Kidney (tissue), 14 donors: ENCODE data around the gene ZNF783. TPM values are rescaled to one million over a fixed set of nuclear protein-coding genes. Genes with fewer than 3 reads are reported as not detected.

ENCODE experiments used
- DNase-seq, 5 donors: peaks; one replicate each; pipeline ENCODE4 v3.0.0-alpha.2; 2013 to 2020
- FAIRE-seq: peaks from 2 replicates; lab custom pipeline; 2012; peaks lifted over from hg19 to GRCh38; lab: Jason Lieb, UNC
- H3K27ac ChIP-seq, 2 donors: one replicate each; pipeline ENCODE4 v1.7.0; 2013; ENCODE audit warnings: low read depth in 2 of 2, low read length in 2 of 2, inconsistent platforms in 1 of 2
- H3K27me3 ChIP-seq: one replicate; pipeline ENCODE4 v1.7.1; 2013; ENCODE audit warnings: low read length, inconsistent platforms; ENCODE audit not compliant: control insufficient read depth, insufficient read depth
- H3K36me3 ChIP-seq, 3 donors: one replicate each; pipeline versions ENCODE4 v1.7.0 to v1.7.1; 2013; ENCODE audit warnings: low read length in 3 of 3, control low read depth in 1 of 3, inconsistent platforms in 1 of 3; ENCODE audit not compliant: insufficient read depth in 3 of 3, control insufficient read depth in 2 of 3
- H3K4me1 ChIP-seq, 3 donors: one replicate each; pipeline versions ENCODE4 v1.7.0 to v1.7.1; 2013; ENCODE audit warnings: low read length in 3 of 3, inconsistent platforms in 1 of 3, low read depth in 1 of 3; ENCODE audit not compliant: control insufficient read depth in 2 of 3, insufficient read depth in 2 of 3
- H3K4me3 ChIP-seq, 3 donors: one replicate each; pipeline versions ENCODE4 v1.7.0 to v1.8.1; 2013; ENCODE audit warnings: low read length in 3 of 3, control low read depth in 1 of 3, inconsistent platforms in 1 of 3
- H3K9ac ChIP-seq, 3 donors: one replicate each; pipeline versions ENCODE4 v1.7.0 to v1.7.1; 2013; ENCODE audit warnings: low read length in 3 of 3, control low read depth in 1 of 3, inconsistent platforms in 1 of 3
- H3K9me3 ChIP-seq, 3 donors: one replicate each; pipeline versions ENCODE4 v1.7.0 to v1.7.1; 2013; ENCODE audit warnings: low read length in 3 of 3, control low read depth in 1 of 3, inconsistent platforms in 1 of 3; ENCODE audit not compliant: control insufficient read depth in 2 of 3, insufficient read depth in 1 of 3
- intact Hi-C: fragments of 100-400 bp; cut with DNase I; formaldehyde crosslinking; loops from one replicate; pipeline ENCODE4 v1.11.1; 2022
- polyA plus RNA-seq: library from polyadenylated mRNA; stranded (reverse); fragments of 350-450 nt; fragmentation: Illumina TruSeq; extraction: RNeasy Lipid Tissue Mini Kit (QIAGEN cat#74804); gene quantifications from one replicate; pipeline ENCODE4 v1.2.3, GENCODE V29; 2014; ENCODE audit warnings: low read depth, low replicate concordance; ENCODE audit not compliant: insufficient read depth
- total RNA-seq: library from RNA; stranded (reverse); fragmentation: NEBNext Ultra II Directional; extraction: Animal tissue kit (Norgen Biotek cat#: 25700); gene quantifications from one replicate; pipeline ENCODE4 v1.2.1, GENCODE V29; 2021
- TF ChIP-seq, protein P1 (sequence below): IDR thresholded peaks from 3 replicates; pipeline ENCODE4 v1.5.1; 2012; ENCODE audit warnings: mild to moderate bottlenecking, moderate library complexity, borderline replicate concordance; ENCODE audit not compliant: insufficient read depth; ENCODE audit errors: extremely low read depth
- donor health status: control.
- donor health status: control.
- donor health status: control.
- donor health status: control.
- donor health status: control.
- donor health status: DM: yes; HTN: yes; CAD: no.
- donor health status: Normal renal cell carcinoma (clear cell type).

Gene ZNF783
- total and polyA plus RNA-seq, 2 donors from 2014 or later = 3.6 to 21.8 TPM

DNA sequence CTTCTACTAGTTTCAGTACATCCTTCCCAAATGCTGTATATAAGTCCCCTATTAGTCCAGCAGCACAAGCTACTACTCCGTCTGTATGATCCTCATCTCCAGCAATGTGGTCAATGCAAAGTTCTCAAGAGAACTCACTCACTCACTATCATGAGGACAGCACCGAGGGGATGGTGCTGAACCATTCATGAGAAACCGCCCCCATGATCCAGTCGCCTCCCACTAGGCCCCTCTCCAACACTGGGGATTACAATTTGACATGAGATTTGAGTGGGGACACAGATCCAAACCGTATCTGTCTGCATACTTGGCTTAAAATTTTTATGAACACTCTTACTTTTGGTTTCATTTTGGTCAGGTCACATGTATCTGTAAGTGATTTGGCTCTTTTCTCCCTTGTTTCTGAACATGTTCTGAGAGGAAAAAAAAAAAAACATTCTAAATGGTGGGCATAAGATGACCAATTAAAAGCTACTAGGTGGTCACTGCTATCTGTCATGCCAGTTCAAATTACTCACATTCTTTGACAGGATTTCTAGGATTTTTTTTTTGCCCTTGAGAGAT is 60.1 kb downstream of the ZNF783 start:
- DNase-seq = no peak
- H3K9me3 ChIP-seq = no peaks in the 10 kb centered on the region
- FAIRE-seq = no peak
- H3K9ac ChIP-seq = no peak overlapping the region
- TF ChIP-seq, protein P1, sequence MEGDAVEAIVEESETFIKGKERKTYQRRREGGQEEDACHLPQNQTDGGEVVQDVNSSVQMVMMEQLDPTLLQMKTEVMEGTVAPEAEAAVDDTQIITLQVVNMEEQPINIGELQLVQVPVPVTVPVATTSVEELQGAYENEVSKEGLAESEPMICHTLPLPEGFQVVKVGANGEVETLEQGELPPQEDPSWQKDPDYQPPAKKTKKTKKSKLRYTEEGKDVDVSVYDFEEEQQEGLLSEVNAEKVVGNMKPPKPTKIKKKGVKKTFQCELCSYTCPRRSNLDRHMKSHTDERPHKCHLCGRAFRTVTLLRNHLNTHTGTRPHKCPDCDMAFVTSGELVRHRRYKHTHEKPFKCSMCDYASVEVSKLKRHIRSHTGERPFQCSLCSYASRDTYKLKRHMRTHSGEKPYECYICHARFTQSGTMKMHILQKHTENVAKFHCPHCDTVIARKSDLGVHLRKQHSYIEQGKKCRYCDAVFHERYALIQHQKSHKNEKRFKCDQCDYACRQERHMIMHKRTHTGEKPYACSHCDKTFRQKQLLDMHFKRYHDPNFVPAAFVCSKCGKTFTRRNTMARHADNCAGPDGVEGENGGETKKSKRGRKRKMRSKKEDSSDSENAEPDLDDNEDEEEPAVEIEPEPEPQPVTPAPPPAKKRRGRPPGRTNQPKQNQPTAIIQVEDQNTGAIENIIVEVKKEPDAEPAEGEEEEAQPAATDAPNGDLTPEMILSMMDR = no peak
- no peaks in the 10 kb centered on the region for H3K4me1 ChIP-seq
- no peaks in the 10 kb centered on the region for H3K36me3 ChIP-seq
- intact Hi-C loops = no loop called here
- no peaks in the 10 kb centered on the region for H3K27me3 ChIP-seq
- H3K4me3 ChIP-seq = peak overlapping the region in 2 of 3 donors; percentile 26 to 53
- H3K27ac ChIP-seq = no peak overlapping the region

DNA sequence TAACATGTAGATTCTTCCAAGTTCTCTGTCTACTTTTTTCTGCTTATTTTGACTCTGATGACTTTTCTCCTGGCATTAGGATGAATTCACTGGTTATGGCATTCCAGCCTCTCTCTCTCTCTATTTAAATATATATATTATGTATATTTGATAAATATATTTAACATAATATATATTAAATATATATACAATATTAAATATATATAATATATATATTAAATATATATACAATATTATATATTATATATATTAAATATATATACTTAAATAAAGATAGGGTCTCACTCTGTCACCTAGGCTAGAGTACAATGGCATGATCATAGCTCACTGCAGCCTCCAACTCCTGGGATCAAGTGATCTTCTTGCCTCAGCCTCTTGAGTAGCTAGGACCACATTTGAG is 60.7 kb downstream of the ZNF783 start:
- Histone ChIP-seq H3K4me3 (no peak overlapping the region), H3K9me3 (no peaks in the 10 kb centered on the region), H3K36me3 (no peaks in the 10 kb centered on the region), H3K27me3 (no peaks in the 10 kb centered on the region), H3K9ac (no peak overlapping the region), H3K27ac (no peak overlapping the region), H3K4me1 (no peaks in the 10 kb centered on the region)
- FAIRE-seq (no peak), DNase-seq (no peak)
- TF ChIP-seq, protein P1 = no peak
- intact Hi-C loops = no loop called here

DNA sequence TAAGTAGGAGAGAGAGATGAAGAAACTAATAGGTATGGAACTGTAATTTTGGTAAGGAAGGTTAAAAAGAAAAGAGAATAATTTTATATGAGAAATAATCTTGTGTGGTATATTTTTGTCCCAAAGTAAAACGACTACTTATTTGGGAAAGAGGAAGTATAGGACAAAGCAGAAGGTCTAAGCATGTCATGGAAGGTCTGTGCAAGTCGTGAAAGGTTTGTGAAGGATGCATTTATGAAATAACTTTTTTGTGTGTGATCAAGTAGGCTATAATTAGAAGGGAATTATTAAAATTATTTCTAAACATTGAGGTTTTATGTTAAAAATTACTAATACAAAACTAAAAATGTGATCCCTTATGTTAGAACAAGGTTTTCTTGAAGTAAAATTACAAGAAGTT is 63.3 kb downstream of the ZNF783 start:
- intact Hi-C loops = no loop called here

More for the DNA sequence above, 63.3 kb downstream of the ZNF783 start:
- Histone ChIP-seq H3K27ac (no peak overlapping the region), H3K4me3 (no peak overlapping the region), H3K9ac (no peak overlapping the region), H3K27me3 (no peaks in the 10 kb centered on the region), H3K4me1 (no peaks in the 10 kb centered on the region), H3K9me3 (no peaks in the 10 kb centered on the region), H3K36me3 (no peaks in the 10 kb centered on the region)
- TF ChIP-seq, protein P1 = no peak
- DNase-seq (no peak), FAIRE-seq (no peak)
